HepG2 (cell line): ENCODE measurements around the gene CIBAR2. TPM values are rescaled to one million over a fixed set of nuclear protein-coding genes. Genes with fewer than 3 reads are reported as not detected.

Experiments
- FOXC1 ChIP-seq: sonication (generic); formaldehyde crosslinking; IDR thresholded peaks from 2 replicates; pipeline ENCODE4 v1.8.0; 2022; ENCODE audit warnings: mild to moderate bottlenecking, missing genetic modification reagents, borderline replicate concordance
- HNF4A ChIP-seq: sonication (generic); formaldehyde crosslinking; IDR thresholded peaks from 2 replicates; pipeline ENCODE4 v1.4.0; 2020; ENCODE audit warnings: missing genetic modification reagents
- JDP2 ChIP-seq: sonication (generic); formaldehyde crosslinking; IDR thresholded peaks from 2 replicates; pipeline ENCODE4 v1.8.1; 2022; ENCODE audit warnings: missing genetic modification reagents, borderline replicate concordance
- KDM1A ChIP-seq: IDR thresholded peaks from 2 replicates; pipeline ENCODE4 v1.6.1; 2016; ENCODE audit warnings: missing compliant biosample characterization
- MAFK ChIP-seq, 2 experiments: IDR thresholded peaks in 1 of 2; conservative IDR thresholded peaks in 1 of 2; 2 replicates each; pipeline ENCODE4 v1.6.1; 2011; ENCODE audit warnings: improper control_type of control experiment in 2 of 2, low read length in 2 of 2
- NFE2L1 ChIP-seq: sonication (generic); formaldehyde crosslinking; IDR thresholded peaks from 2 replicates; pipeline ENCODE4 v1.4.0; 2020; ENCODE audit warnings: missing genetic modification reagents, mild to moderate bottlenecking, borderline replicate concordance
- NPAS2 ChIP-seq: sonication (generic); formaldehyde crosslinking; IDR thresholded peaks from 2 replicates; pipeline ENCODE4 v1.8.0; 2022; ENCODE audit warnings: mild to moderate bottlenecking, missing genetic modification reagents, borderline replicate concordance
- PTBP1 ChIP-seq: fragments of 200-400 bp; formaldehyde crosslinking; IDR thresholded peaks from 2 replicates; pipeline ENCODE4 v1.6.1; 2018; ENCODE audit warnings: low read length, low read depth; ENCODE audit not compliant: poor library complexity, severe bottlenecking
- TCF7 ChIP-seq: sonication (generic); IDR thresholded peaks from 2 replicates; pipeline ENCODE4 v1.6.1; 2016; ENCODE audit warnings: antibody characterized with exemption, low read depth
- ZFP36L1 ChIP-seq: sonication (generic); formaldehyde crosslinking; IDR thresholded peaks from 2 replicates; pipeline ENCODE4 v1.8.0; 2022; ENCODE audit warnings: mild to moderate bottlenecking, missing genetic modification reagents, moderate library complexity
- ZNF44 ChIP-seq: sonication (generic); formaldehyde crosslinking; IDR thresholded peaks from 2 replicates; pipeline ENCODE4 v1.5.1; 2020; ENCODE audit warnings: mild to moderate bottlenecking, missing genetic modification reagents
- polyA plus RNA-seq, 8 experiments: library from polyadenylated mRNA; depleted of rRNA in 3 of 8; stranded (reverse) in 7 of 8; unstranded in 1 of 8; fragments of >200 nt; fragmentation: Illumina TruSeq in 4 of 8; extraction: Trizol in 4 of 8; gene quantifications; 2 replicates each; pipeline versions ENCODE4 v1.2.1 to v1.2.3, GENCODE V29; 2011 to 2016; ENCODE audit warnings: low read depth in 4 of 8, missing spikeins in 1 of 8, mixed read lengths in 1 of 8; ENCODE audit not compliant: insufficient read depth in 1 of 8
- total RNA-seq, 5 experiments: library from RNA; depleted of rRNA; stranded (reverse); fragments of >200 nt; fragmentation: Illumina TruSeq; extraction: Trizol; gene quantifications; 2 replicates each; pipeline ENCODE4 v1.2.3, GENCODE V29; 2016; ENCODE audit warnings: low read depth in 1 of 5
- TF ChIP-seq, protein P1 (sequence below): sonication (generic); formaldehyde crosslinking; IDR thresholded peaks from 2 replicates; pipeline ENCODE4 v1.4.0; 2020; ENCODE audit warnings: low read depth, missing genetic modification reagents
- TF ChIP-seq, protein P2 (sequence below): sonication (generic); formaldehyde crosslinking; IDR thresholded peaks from 2 replicates; pipeline ENCODE4 v1.9.0; 2021; ENCODE audit warnings: missing genetic modification reagents, mild to moderate bottlenecking, borderline replicate concordance
- TF ChIP-seq, protein P3 (sequence below): sonication (generic); formaldehyde crosslinking; IDR thresholded peaks from 2 replicates; pipeline ENCODE4 v1.4.0; 2020; ENCODE audit warnings: missing genetic modification reagents
- TF ChIP-seq, protein P4 (sequence below): IDR thresholded peaks from 2 replicates; pipeline ENCODE4 v1.6.1; 2012; ENCODE audit warnings: low read length, improper control_type of control experiment
- TF ChIP-seq, protein P5 (sequence below): sonication (generic); formaldehyde crosslinking; IDR thresholded peaks from 2 replicates; pipeline ENCODE4 v1.4.0; 2020; ENCODE audit warnings: missing genetic modification reagents

CIBAR2 gene
- total and polyA plus RNA-seq, 2 of the 13 experiments (the other 11 are each of a cell fraction or from before 2014, with no cell fraction given) = not detected

GRCh38 chr16:85114909-85115567 lies 2.8 kb upstream of the CIBAR2 start (continued):
- TF ChIP-seq, protein P1, sequence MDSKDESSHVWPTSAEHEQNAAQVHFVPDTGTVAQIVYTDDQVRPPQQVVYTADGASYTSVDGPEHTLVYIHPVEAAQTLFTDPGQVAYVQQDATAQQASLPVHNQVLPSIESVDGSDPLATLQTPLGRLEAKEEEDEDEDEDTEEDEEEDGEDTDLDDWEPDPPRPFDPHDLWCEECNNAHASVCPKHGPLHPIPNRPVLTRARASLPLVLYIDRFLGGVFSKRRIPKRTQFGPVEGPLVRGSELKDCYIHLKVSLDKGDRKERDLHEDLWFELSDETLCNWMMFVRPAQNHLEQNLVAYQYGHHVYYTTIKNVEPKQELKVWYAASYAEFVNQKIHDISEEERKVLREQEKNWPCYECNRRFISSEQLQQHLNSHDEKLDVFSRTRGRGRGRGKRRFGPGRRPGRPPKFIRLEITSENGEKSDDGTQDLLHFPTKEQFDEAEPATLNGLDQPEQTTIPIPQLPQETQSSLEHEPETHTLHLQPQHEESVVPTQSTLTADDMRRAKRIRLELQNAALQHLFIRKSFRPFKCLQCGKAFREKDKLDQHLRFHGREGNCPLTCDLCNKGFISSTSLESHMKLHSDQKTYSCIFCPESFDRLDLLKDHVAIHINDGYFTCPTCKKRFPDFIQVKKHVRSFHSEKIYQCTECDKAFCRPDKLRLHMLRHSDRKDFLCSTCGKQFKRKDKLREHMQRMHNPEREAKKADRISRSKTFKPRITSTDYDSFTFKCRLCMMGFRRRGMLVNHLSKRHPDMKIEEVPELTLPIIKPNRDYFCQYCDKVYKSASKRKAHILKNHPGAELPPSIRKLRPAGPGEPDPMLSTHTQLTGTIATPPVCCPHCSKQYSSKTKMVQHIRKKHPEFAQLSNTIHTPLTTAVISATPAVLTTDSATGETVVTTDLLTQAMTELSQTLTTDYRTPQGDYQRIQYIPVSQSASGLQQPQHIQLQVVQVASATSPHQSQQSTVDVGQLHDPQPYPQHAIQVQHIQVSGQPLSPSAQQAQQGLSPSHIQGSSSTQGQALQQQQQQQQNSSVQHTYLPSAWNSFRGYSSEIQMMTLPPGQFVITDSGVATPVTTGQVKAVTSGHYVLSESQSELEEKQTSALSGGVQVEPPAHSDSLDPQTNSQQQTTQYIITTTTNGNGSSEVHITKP = peak; percentile 92
- TF ChIP-seq, protein P2, sequence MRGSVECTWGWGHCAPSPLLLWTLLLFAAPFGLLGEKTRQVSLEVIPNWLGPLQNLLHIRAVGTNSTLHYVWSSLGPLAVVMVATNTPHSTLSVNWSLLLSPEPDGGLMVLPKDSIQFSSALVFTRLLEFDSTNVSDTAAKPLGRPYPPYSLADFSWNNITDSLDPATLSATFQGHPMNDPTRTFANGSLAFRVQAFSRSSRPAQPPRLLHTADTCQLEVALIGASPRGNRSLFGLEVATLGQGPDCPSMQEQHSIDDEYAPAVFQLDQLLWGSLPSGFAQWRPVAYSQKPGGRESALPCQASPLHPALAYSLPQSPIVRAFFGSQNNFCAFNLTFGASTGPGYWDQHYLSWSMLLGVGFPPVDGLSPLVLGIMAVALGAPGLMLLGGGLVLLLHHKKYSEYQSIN (CRISPR knock-in tag) = no peak
- 0 out of 2 replicates have a peak, but pooled peaks have one; percentile 48 for TF ChIP-seq ZFP36L1
- no peak for TF ChIP-seq PTBP1
- TF ChIP-seq FOXC1 (CRISPR knock-in tag) = peak; percentile 82; the same call in 1 of the 2 replicates
- no peak for TF ChIP-seq KDM1A (CRISPR knock-in tag)
- peak; percentile 47 for TF ChIP-seq HNF4A (CRISPR knock-in tag)
- TF ChIP-seq, protein P3, sequence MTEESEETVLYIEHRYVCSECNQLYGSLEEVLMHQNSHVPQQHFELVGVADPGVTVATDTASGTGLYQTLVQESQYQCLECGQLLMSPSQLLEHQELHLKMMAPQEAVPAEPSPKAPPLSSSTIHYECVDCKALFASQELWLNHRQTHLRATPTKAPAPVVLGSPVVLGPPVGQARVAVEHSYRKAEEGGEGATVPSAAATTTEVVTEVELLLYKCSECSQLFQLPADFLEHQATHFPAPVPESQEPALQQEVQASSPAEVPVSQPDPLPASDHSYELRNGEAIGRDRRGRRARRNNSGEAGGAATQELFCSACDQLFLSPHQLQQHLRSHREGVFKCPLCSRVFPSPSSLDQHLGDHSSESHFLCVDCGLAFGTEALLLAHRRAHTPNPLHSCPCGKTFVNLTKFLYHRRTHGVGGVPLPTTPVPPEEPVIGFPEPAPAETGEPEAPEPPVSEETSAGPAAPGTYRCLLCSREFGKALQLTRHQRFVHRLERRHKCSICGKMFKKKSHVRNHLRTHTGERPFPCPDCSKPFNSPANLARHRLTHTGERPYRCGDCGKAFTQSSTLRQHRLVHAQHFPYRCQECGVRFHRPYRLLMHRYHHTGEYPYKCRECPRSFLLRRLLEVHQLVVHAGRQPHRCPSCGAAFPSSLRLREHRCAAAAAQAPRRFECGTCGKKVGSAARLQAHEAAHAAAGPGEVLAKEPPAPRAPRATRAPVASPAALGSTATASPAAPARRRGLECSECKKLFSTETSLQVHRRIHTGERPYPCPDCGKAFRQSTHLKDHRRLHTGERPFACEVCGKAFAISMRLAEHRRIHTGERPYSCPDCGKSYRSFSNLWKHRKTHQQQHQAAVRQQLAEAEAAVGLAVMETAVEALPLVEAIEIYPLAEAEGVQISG (CRISPR knock-in tag) = peak; percentile 67; the same call in 1 of the 2 replicates
- TF ChIP-seq, protein P4, sequence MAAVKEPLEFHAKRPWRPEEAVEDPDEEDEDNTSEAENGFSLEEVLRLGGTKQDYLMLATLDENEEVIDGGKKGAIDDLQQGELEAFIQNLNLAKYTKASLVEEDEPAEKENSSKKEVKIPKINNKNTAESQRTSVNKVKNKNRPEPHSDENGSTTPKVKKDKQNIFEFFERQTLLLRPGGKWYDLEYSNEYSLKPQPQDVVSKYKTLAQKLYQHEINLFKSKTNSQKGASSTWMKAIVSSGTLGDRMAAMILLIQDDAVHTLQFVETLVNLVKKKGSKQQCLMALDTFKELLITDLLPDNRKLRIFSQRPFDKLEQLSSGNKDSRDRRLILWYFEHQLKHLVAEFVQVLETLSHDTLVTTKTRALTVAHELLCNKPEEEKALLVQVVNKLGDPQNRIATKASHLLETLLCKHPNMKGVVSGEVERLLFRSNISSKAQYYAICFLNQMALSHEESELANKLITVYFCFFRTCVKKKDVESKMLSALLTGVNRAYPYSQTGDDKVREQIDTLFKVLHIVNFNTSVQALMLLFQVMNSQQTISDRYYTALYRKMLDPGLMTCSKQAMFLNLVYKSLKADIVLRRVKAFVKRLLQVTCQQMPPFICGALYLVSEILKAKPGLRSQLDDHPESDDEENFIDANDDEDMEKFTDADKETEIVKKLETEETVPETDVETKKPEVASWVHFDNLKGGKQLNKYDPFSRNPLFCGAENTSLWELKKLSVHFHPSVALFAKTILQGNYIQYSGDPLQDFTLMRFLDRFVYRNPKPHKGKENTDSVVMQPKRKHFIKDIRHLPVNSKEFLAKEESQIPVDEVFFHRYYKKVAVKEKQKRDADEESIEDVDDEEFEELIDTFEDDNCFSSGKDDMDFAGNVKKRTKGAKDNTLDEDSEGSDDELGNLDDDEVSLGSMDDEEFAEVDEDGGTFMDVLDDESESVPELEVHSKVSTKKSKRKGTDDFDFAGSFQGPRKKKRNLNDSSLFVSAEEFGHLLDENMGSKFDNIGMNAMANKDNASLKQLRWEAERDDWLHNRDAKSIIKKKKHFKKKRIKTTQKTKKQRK = no peak
- TF ChIP-seq MAFK (conservative IDR thresholded peaks at IDR 0.05 in 1 of 2, IDR thresholded peaks at IDR 0.05 in 1 of 2; ENCODE audit: low read length in 2 of 2) = no peak
- no peak for TF ChIP-seq NPAS2 (CRISPR knock-in tag)
- no peak for TF ChIP-seq NFE2L1 (CRISPR knock-in tag)
- TF ChIP-seq ZNF44 (CRISPR knock-in tag) = 0 out of 2 replicates have a peak, but pooled peaks have one; percentile 52
- TF ChIP-seq TCF7 = no peak
- TF ChIP-seq, protein P5, sequence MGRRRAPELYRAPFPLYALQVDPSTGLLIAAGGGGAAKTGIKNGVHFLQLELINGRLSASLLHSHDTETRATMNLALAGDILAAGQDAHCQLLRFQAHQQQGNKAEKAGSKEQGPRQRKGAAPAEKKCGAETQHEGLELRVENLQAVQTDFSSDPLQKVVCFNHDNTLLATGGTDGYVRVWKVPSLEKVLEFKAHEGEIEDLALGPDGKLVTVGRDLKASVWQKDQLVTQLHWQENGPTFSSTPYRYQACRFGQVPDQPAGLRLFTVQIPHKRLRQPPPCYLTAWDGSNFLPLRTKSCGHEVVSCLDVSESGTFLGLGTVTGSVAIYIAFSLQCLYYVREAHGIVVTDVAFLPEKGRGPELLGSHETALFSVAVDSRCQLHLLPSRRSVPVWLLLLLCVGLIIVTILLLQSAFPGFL = no peak
- TF ChIP-seq JDP2 (CRISPR knock-in tag) = no peak
